ENCODE results near the gene DOK6.

DNA sequence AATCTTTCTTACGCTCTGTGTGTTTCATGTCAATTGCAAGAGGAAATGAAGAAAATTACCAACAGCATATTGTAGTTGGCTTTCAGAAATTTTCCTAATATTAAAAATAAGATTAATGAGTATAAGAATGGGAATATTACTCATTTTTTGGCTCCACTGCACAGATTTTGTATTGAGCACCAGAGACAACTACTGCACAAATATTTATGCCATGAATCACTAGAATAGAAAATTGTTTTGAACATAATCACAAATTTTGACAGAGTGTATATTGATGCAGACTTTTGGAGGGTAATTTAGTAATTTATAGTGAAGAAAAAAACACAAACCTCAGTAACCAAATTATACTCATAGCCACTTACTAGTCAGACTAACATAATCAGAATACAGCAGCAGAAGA lies 118.3 kb downstream of the DOK6 start:
- TF ChIP-seq CTCF (IDR thresholded peaks at IDR 0.05 in 2 of 3, conservative IDR thresholded peaks at IDR 0.05 in 1 of 3; ENCODE audit: control insufficient read depth in 2 of 3, extremely low read depth in 1 of 3, insufficient read depth in 1 of 3, low read depth in 3 of 3, low read length in 3 of 3) (no peak), EZH2 (IDR thresholded peaks at IDR 0.05; ENCODE audit: borderline replicate concordance, control insufficient read depth, low read depth, low read length) (no peak), ATF3 (IDR thresholded peaks at IDR 0.05; ENCODE audit: borderline replicate concordance, extremely low read depth, low read depth, low read length) (no peak), NFYB (IDR thresholded peaks at IDR 0.05; ENCODE audit: insufficient read depth, low read depth, low read length) (no peak), REST (IDR thresholded peaks at IDR 0.05; ENCODE audit: low read depth, low read length) (no peak), POLR2AphosphoS5 (IDR thresholded peaks at IDR 0.05; ENCODE audit: low read length) (no peak), SUZ12 (IDR thresholded peaks at IDR 0.05; ENCODE audit: unreplicated experiment) (no peak), MAX (IDR thresholded peaks at IDR 0.05; ENCODE audit: low read depth, low read length) (no peak), CUX1 (IDR thresholded peaks at IDR 0.05; ENCODE audit: insufficient replicate concordance, low read depth, low read length) (no peak), MYC (IDR thresholded peaks at IDR 0.05; ENCODE audit: insufficient read depth, insufficient read length, insufficient replicate concordance, low read length, severe bottlenecking) (no peak), RAD21 (IDR thresholded peaks at IDR 0.05; ENCODE audit: insufficient read depth, low read depth, low read length) (no peak), CEBPB (IDR thresholded peaks at IDR 0.05; ENCODE audit: borderline replicate concordance in 1 of 2, low read depth in 2 of 2, low read length in 2 of 2) (no peak), ZNF384 (IDR thresholded peaks at IDR 0.05; ENCODE audit: borderline replicate concordance, low read depth, low read length) (no peak)
- TF ChIP-seq, protein P1, sequence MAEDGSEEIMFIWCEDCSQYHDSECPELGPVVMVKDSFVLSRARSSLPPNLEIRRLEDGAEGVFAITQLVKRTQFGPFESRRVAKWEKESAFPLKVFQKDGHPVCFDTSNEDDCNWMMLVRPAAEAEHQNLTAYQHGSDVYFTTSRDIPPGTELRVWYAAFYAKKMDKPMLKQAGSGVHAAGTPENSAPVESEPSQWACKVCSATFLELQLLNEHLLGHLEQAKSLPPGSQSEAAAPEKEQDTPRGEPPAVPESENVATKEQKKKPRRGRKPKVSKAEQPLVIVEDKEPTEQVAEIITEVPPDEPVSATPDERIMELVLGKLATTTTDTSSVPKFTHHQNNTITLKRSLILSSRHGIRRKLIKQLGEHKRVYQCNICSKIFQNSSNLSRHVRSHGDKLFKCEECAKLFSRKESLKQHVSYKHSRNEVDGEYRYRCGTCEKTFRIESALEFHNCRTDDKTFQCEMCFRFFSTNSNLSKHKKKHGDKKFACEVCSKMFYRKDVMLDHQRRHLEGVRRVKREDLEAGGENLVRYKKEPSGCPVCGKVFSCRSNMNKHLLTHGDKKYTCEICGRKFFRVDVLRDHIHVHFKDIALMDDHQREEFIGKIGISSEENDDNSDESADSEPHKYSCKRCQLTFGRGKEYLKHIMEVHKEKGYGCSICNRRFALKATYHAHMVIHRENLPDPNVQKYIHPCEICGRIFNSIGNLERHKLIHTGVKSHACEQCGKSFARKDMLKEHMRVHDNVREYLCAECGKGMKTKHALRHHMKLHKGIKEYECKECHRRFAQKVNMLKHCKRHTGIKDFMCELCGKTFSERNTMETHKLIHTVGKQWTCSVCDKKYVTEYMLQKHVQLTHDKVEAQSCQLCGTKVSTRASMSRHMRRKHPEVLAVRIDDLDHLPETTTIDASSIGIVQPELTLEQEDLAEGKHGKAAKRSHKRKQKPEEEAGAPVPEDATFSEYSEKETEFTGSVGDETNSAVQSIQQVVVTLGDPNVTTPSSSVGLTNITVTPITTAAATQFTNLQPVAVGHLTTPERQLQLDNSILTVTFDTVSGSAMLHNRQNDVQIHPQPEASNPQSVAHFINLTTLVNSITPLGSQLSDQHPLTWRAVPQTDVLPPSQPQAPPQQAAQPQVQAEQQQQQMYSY (CRISPR knock-in tag; IDR thresholded peaks at IDR 0.05): no peak
